HEK293 (cell line): ENCODE measurements around the gene FAM193B.
A peak's percentile ranks its signal among the peaks of the same experiment; 100 is the strongest.

Source experiments
- CTCF ChIA-PET: fragments of 350-600 bp; formaldehyde crosslinking; extraction: SDS; loops from one replicate; lab custom pipeline; 2021; ENCODE audit warnings: antibody characterized with exemption; lab: Yijun Ruan, JAX
- POLR2A ChIA-PET: fragments of 300-600 bp; formaldehyde crosslinking; extraction: SDS; loops from one replicate; lab custom pipeline; 2020; ENCODE audit warnings: antibody characterized with exemption, inconsistent platforms; lab: Yijun Ruan, JAX
- H3K27ac ChIP-seq: fragments of 200-500 bp; sonication (Bioruptor generic); 2 replicates; pipeline ENCODE4 v1.5.1; 2014; ENCODE audit warnings: low read depth, low read length, control low read depth, inconsistent platforms; ENCODE audit errors: extremely low read depth
- H3K36me3 ChIP-seq, 2 experiments: fragments of 200-500 bp in 1 of 2; sonication (Bioruptor generic) in 1 of 2; 1 replicate in 1 of 2; 2 replicates in 1 of 2; pipeline ENCODE4 v1.5.1; 2014 to 2017; ENCODE audit warnings: inconsistent platforms in 2 of 2, low read length in 2 of 2; ENCODE audit not compliant: control insufficient read depth in 2 of 2, insufficient read depth in 1 of 2
- H3K4me1 ChIP-seq: fragments of 200-500 bp; sonication (Bioruptor generic); 2 replicates; pipeline ENCODE4 v1.5.1; 2014; ENCODE audit warnings: mild to moderate bottlenecking, low read length, inconsistent platforms; ENCODE audit not compliant: control insufficient read depth, insufficient read depth
- H3K4me3 ChIP-seq: 2 replicates; pipeline ENCODE4 v1.5.1; 2011; ENCODE audit warnings: low read depth, mild to moderate bottlenecking, control low read depth, low read length, moderate library complexity
- H3K9me3 ChIP-seq: fragments of 200-500 bp; sonication (Bioruptor generic); 2 replicates; pipeline ENCODE4 v1.5.1; 2014; ENCODE audit warnings: low read depth, low read length, inconsistent platforms; ENCODE audit not compliant: control insufficient read depth, insufficient read depth
- KLF8 ChIP-seq: fragments of 450-650 bp; formaldehyde crosslinking; IDR thresholded peaks from 2 replicates; pipeline ENCODE4 v1.5.1; 2016; ENCODE audit warnings: missing biosample characterization, missing genetic modification characterization
- ZBTB11 ChIP-seq: fragments of 450-650 bp; formaldehyde crosslinking; conservative IDR thresholded peaks from 2 replicates; pipeline ENCODE4 v1.5.1; 2016; ENCODE audit warnings: low read depth, missing biosample characterization, missing genetic modification characterization
- ZBTB26 ChIP-seq: fragments of 450-650 bp; formaldehyde crosslinking; optimal IDR thresholded peaks from 2 replicates; pipeline ENCODE3; 2016; ENCODE audit warnings: missing biosample characterization, mild to moderate bottlenecking, missing genetic modification characterization
- ZNF121 ChIP-seq: fragments of 450-650 bp; formaldehyde crosslinking; IDR thresholded peaks from 2 replicates; pipeline ENCODE4 v1.5.1; 2016; ENCODE audit warnings: missing biosample characterization, missing genetic modification characterization
- ZNF132 ChIP-seq: fragments of 450-650 bp; formaldehyde crosslinking; IDR thresholded peaks from 2 replicates; pipeline ENCODE4 v1.5.1; 2017; ENCODE audit warnings: missing biosample characterization, missing genetic modification characterization, borderline replicate concordance
- ZNF214 ChIP-seq: fragments of 450-650 bp; formaldehyde crosslinking; IDR thresholded peaks from 2 replicates; pipeline ENCODE4 v1.5.1; 2017; ENCODE audit warnings: missing biosample characterization, mild to moderate bottlenecking, missing genetic modification characterization, borderline replicate concordance
- ZNF274 ChIP-seq, 2 experiments: fragments of 200-500 bp in 1 of 2; fragments of 450-650 bp in 1 of 2; sonication (Bioruptor generic) in 1 of 2; formaldehyde crosslinking in 1 of 2; IDR thresholded peaks; 2 replicates each; pipeline versions ENCODE4 v1.5.1 to v1.6.1; 2014 to 2016; ENCODE audit warnings: borderline replicate concordance in 1 of 2, inconsistent platforms in 1 of 2, low read length in 1 of 2, missing biosample characterization in 1 of 2, missing genetic modification characterization in 1 of 2
- ZNF280C ChIP-seq: fragments of 450-650 bp; formaldehyde crosslinking; IDR thresholded peaks from 2 replicates; pipeline ENCODE4 v1.5.1; 2016; ENCODE audit warnings: missing biosample characterization, missing genetic modification characterization
- ZNF335 ChIP-seq: fragments of 450-650 bp; formaldehyde crosslinking; conservative IDR thresholded peaks from 2 replicates; pipeline ENCODE4 v1.5.1; 2016; ENCODE audit warnings: missing biosample characterization, missing genetic modification characterization
- ZNF555 ChIP-seq: fragments of 450-650 bp; formaldehyde crosslinking; conservative IDR thresholded peaks from 2 replicates; pipeline ENCODE4 v1.5.1; 2017; ENCODE audit warnings: missing biosample characterization, mild to moderate bottlenecking, missing genetic modification characterization, inconsistent platforms
- ZNF707 ChIP-seq: fragments of 450-650 bp; formaldehyde crosslinking; IDR thresholded peaks from 2 replicates; pipeline ENCODE4 v1.5.1; 2016; ENCODE audit warnings: missing biosample characterization, missing genetic modification characterization
- ZSCAN16 ChIP-seq: fragments of 450-650 bp; formaldehyde crosslinking; IDR thresholded peaks from 2 replicates; pipeline ENCODE4 v1.5.1; 2016; ENCODE audit warnings: missing biosample characterization, missing genetic modification characterization
- ZSCAN4 ChIP-seq: fragments of 450-650 bp; formaldehyde crosslinking; IDR thresholded peaks from 2 replicates; pipeline ENCODE4 v1.5.1; 2017; ENCODE audit warnings: missing biosample characterization, missing genetic modification characterization
- TF ChIP-seq, protein P1 (sequence below): fragments of 450-650 bp; formaldehyde crosslinking; IDR thresholded peaks from 2 replicates; pipeline ENCODE4 v1.5.1; 2016; ENCODE audit warnings: missing biosample characterization, missing genetic modification characterization

Gene FAM193B

GRCh38 chr5:177545487-177546257, 8.7 kb downstream of the FAM193B start (continued):
- TF ChIP-seq ZNF274 (IDR thresholded peaks at IDR 0.05; ENCODE audit: low read length) (no peak), ZNF274 (tag by site-specific recombination; IDR thresholded peaks at IDR 0.05; ENCODE audit: borderline replicate concordance) (no peak), ZNF280C (tag by site-specific recombination) (no peak), ZNF335 (tag by site-specific recombination) (peak; percentile 37; the same call in 1 of the 2 replicates)

DNA sequence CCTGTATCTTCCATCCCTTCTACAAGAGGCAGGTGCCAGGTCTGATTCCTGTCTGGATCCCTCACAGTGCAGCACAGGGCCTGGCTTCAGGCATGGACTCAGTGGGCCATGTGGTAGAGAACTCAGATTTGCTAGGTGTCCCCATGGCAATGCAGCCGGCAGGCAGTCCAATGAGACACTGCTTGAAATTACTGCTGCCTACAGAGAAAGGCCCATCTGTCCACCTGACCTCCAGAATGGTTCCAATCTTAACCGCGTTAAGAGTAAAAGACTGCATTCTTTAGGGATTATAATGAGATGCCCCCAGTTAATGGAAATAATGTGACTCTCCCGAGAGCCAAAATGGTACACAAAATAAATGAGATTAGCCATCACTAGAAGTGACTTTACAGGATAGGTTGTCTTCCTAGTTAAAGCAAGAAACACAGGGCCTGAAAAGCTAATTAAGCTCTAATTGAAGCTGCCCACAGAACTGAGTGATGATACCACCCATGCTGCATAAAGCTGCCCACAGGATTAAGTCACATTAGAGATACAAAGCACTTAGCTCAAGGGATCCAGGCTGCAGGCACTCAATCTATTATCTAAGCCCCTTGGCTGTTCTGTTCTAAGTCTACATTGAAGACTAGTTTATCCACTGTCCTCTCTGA, 11.4 kb downstream of the FAM193B start:
- Histone ChIP-seq H3K9me3 (no peaks in the 10 kb centered on the region), H3K36me3 (peaks cover 4 to 46% of the 10 kb centered on the region in 2 experiments; a peak in 2 of 3 replicates), H3K4me1 (peaks cover 3% of the 10 kb centered on the region; the same call in 1 of the 2 replicates), H3K4me3 (no peak overlapping the region), H3K27ac (no peak overlapping the region)
- CTCF ChIA-PET: no interaction called here
- POLR2A ChIA-PET: no interaction called here
- no peak for TF ChIP-seq ZSCAN16 (tag by site-specific recombination)
- TF ChIP-seq, all 188 proteins: peak for 0

GRCh38 chr5:177540438-177540837, 13.9 kb downstream of the FAM193B start:
- no peaks in the 10 kb centered on the region; the same call in 1 of the 2 replicates for H3K4me1 ChIP-seq
- no peak overlapping the region for H3K27ac ChIP-seq
- TF ChIP-seq ZBTB11 (tag by site-specific recombination): no peak
- no peak for TF ChIP-seq ZNF214
- no peak for TF ChIP-seq ZNF555 (tag by site-specific recombination)
- TF ChIP-seq ZNF707 (tag by site-specific recombination): no peak
- TF ChIP-seq ZSCAN4 (tag by site-specific recombination): no peak
- no peak for TF ChIP-seq ZNF132 (tag by site-specific recombination)
- no peak for TF ChIP-seq KLF8
- no peak for TF ChIP-seq ZBTB26
- TF ChIP-seq ZNF121: no peak
- TF ChIP-seq, protein P1, sequence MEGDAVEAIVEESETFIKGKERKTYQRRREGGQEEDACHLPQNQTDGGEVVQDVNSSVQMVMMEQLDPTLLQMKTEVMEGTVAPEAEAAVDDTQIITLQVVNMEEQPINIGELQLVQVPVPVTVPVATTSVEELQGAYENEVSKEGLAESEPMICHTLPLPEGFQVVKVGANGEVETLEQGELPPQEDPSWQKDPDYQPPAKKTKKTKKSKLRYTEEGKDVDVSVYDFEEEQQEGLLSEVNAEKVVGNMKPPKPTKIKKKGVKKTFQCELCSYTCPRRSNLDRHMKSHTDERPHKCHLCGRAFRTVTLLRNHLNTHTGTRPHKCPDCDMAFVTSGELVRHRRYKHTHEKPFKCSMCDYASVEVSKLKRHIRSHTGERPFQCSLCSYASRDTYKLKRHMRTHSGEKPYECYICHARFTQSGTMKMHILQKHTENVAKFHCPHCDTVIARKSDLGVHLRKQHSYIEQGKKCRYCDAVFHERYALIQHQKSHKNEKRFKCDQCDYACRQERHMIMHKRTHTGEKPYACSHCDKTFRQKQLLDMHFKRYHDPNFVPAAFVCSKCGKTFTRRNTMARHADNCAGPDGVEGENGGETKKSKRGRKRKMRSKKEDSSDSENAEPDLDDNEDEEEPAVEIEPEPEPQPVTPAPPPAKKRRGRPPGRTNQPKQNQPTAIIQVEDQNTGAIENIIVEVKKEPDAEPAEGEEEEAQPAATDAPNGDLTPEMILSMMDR (tag by site-specific recombination): no peak
- ChIA-PET POLR2A (no interaction called here), CTCF (interaction anchor here (1.6 kb wide), 1 partner anchor 19 kb away, joined by 8 read pairs; no protein-coding TSS in a partner anchor)
- H3K4me3 ChIP-seq: no peak overlapping the region
- peaks cover 4 to 64% of the 10 kb centered on the region in 2 experiments for H3K36me3 ChIP-seq
- H3K9me3 ChIP-seq: no peaks in the 10 kb centered on the region
